Measurements from ENCODE around the gene GRK5.
A peak's percentile ranks its signal among the peaks of the same experiment; 100 is the strongest.

The GRK5 gene

DNA sequence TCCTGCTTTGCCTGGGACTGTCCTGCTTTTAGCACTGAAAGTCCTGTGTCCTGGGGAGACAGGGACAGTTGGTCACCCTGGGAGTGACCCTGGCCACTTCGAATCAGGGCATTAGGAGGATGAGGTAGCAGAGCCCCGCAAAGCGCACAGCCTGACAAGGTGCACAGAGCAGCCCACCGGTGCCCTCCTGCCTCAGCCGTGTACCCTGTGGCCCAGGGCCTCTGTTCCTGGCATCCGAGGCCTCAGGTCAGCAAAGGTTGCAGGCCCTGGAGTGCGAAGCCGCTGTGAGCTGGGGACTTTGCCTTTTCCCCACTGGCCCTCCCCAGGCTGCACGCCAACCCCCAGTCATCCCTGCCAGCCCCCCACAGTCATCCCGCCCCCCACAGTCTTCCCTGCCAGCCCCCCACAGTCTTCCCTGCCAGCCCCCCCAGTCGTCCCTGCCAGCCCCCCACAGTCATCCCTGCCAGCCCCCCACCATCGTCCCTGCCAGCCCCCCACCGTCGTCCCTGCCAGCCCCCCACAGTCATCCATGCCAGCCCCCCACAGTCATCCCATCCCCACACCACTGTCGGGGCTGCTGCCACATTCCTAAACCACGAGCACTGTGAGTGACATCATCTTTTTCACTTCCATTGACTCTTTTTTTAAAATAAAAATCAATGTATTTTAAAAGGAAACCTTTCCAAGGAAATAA lies 243.4 kb downstream of the GRK5 start:
- DNase-seq (ENCODE audit: low read depth) = peak; percentile 13
- TF ChIP-seq, protein P1, sequence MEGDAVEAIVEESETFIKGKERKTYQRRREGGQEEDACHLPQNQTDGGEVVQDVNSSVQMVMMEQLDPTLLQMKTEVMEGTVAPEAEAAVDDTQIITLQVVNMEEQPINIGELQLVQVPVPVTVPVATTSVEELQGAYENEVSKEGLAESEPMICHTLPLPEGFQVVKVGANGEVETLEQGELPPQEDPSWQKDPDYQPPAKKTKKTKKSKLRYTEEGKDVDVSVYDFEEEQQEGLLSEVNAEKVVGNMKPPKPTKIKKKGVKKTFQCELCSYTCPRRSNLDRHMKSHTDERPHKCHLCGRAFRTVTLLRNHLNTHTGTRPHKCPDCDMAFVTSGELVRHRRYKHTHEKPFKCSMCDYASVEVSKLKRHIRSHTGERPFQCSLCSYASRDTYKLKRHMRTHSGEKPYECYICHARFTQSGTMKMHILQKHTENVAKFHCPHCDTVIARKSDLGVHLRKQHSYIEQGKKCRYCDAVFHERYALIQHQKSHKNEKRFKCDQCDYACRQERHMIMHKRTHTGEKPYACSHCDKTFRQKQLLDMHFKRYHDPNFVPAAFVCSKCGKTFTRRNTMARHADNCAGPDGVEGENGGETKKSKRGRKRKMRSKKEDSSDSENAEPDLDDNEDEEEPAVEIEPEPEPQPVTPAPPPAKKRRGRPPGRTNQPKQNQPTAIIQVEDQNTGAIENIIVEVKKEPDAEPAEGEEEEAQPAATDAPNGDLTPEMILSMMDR (conservative IDR thresholded peaks at IDR 0.05; ENCODE audit: low read depth, low read length) = no peak
- H3K4me3 ChIP-seq (ENCODE audit: low read depth, low read length) = no peak overlapping the region

DNA sequence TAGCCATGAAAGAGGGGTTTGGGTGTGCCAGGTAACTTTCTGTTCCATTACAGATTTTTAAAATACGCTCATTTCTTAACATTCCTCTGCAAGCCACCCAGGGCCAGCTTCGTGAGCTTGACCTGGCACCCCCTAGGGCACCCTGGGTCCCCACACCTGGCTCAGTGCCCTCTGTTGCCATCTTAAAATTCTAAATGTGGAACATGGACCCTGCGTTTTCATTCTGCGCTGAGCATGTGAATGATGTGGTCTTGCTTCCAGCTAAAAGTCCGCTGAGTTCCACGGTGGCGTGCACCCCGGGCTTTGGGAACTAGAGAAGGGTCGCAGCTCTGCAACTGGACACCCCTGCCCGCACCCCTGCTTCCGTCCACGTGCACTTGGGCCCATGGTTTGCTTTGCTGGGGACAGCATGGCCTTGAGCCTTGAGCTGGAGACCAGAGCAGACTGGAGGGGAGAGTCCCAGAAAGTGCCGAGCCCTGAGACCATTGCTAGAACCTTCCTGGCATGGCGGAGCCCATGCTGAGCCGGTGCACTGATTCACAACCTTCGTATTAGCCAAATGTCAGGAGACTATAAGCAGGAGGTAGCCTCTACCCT lies 244.0 kb downstream of the GRK5 start:
- no peak for DNase-seq (ENCODE audit: low read depth)

GRCh38 chr10:119452396-119452795 lies 245.0 kb downstream of the GRK5 start:
- DNase-seq (ENCODE audit: low read depth) = no peak
- TF ChIP-seq, protein P1 (conservative IDR thresholded peaks at IDR 0.05; ENCODE audit: low read depth, low read length) = no peak
- H3K4me3 ChIP-seq (ENCODE audit: low read depth, low read length) = no peak overlapping the region

More for the DNA sequence above, 244.0 kb downstream of the GRK5 start:
- TF ChIP-seq, protein P1 (conservative IDR thresholded peaks at IDR 0.05; ENCODE audit: low read depth, low read length) = no peak
- H3K4me3 ChIP-seq (ENCODE audit: low read depth, low read length) = no peak overlapping the region

GRCh38 chr10:119453313-119453712 lies 245.9 kb downstream of the GRK5 start:
- no peak overlapping the region for H3K4me3 ChIP-seq (ENCODE audit: low read depth, low read length)
- TF ChIP-seq, protein P1 (conservative IDR thresholded peaks at IDR 0.05; ENCODE audit: low read depth, low read length) = no peak
- DNase-seq (ENCODE audit: low read depth) = no peak

DNA sequence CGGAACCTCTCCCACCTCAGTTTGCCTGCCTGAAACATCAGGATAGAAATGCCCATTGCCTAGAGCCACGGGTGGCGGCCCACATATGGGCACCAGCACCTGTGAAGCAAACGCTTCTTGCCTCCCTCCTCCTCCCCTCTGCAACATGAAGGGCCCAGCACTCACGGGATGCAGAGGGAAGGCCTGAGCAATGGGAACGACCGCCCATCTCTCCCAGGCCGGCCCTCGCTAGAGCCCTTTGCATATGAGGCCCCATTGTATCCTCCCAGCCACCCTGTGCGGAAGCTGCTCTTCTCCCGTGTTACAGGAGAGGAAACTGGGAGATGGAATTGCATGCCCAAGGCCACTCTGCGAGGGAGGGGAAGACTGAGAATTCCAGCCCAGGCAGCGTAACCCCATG lies 246.9 kb downstream of the GRK5 start:
- no peak overlapping the region for H3K4me3 ChIP-seq (ENCODE audit: low read depth, low read length)
- DNase-seq (ENCODE audit: low read depth) = no peak
- TF ChIP-seq, protein P1 (conservative IDR thresholded peaks at IDR 0.05; ENCODE audit: low read depth, low read length) = no peak

GRCh38 chr10:119454990-119455389 lies 247.6 kb downstream of the GRK5 start:
- DNase-seq (ENCODE audit: low read depth) = no peak
- H3K4me3 ChIP-seq (ENCODE audit: low read depth, low read length) = no peak overlapping the region
- TF ChIP-seq, protein P1 (conservative IDR thresholded peaks at IDR 0.05; ENCODE audit: low read depth, low read length) = no peak

Measured in choroid plexus epithelial cell (primary cell).